HG03039 (cell line): ENCODE measurements around the gene CNTNAP2.
"Not testable (repeated sequence)": the region's sequence is repeated elsewhere in the genome, so short reads cannot be mapped to it uniquely, and the experiment has no call there.

Experiments
- ATAC-seq: cut with Tn5 transposase; IDR thresholded peaks from one replicate; pipeline ENCODE4 v1.9.1; 2021; ENCODE audit warnings: mild to moderate bottlenecking, moderate library complexity; ENCODE audit not compliant: unreplicated experiment

The CNTNAP2 gene

DNA sequence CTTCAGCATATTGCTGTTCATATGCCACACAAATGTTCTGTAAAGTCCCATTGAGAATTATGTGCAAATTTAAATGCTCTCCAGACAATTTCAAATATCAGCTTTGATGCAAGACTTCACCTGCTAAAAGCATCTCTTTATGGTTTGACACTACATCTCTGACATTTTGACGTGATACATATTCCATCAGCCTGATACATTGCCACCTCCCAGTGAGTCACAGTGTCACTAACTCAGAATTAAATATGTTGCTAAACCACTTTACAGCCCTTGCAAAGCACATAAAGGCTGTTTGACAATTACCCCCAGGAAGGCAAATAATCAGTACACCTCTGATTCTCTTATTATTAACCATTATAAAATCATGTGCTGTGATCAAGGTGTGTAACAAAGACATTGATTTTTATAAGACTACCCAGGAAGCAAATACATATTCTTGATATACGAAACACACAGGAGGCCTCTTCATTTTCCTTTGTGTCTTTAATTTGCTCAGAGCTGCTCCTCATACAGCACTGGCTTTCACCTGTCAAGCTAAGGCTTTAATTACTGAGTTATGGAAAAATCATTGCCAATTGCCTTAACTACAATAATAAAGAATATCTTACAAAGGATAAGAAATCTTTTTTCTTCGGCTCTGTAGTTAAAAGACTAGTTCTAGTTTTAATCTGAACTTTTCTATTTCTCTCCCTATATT lies 1926.5 kb downstream of the CNTNAP2 start:
- no peak for ATAC-seq

GRCh38 chr7:148044173-148044572 lies 1927.6 kb downstream of the CNTNAP2 start:
- no peak for ATAC-seq

- ATAC-seq: no peak
Measured at GRCh38 chr7:148045521-148045920, 1928.9 kb downstream of the CNTNAP2 start.

DNA sequence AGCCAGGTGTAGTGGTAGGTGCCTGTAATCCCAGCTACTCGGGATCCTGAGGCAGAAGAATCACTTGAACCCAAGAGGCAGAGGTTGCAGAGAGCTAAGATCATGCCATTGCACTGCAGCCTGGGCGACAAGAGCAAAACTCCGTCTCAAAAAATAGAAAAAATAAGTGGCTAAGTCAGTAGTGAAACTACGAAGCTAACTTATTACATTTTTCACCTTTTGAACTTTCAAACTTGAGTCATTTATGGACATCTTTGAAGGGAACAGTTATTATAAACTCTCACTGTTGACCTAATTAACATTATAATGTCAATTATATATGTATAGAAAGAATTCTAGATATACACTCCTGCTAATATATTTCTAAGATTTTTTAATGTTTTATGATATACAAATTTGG lies 1932.5 kb downstream of the CNTNAP2 start:
- ATAC-seq: no peak

DNA sequence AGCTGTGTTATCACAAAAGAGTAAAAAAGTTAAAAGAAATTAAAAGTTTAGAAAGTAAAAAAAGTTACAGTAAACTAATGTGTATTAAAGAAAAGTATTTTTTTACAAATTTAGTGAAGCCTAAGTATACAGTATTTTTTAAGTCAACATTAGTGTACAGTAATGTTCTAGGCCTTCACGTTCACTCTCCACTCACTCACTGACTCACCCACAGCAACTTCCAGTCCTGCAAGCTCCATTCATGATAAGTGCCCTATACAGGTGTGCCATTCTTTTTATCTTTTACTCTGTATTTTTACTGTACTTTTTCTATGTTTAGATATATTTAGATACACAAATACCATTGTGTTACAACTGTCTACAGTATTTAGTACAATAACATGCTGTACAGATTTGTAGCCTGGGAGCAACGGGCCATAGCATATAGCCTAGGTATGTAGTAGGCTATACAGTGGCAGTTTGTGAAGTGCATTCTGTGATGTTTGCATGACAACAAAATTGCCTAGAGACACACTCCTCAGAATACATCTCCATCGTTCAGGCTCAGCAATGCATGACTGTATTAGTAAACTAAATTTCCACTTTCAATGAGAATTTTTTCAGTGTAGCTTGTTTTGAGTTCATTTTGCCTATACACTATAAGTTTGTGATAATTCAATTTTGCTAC lies 1934.0 kb downstream of the CNTNAP2 start:
- no peak for ATAC-seq

GRCh38 chr7:148056406-148056805 lies 1939.8 kb downstream of the CNTNAP2 start:
- ATAC-seq: no peak

GRCh38 chr7:148058092-148058491 lies 1941.5 kb downstream of the CNTNAP2 start:
- ATAC-seq: no peak

GRCh38 chr7:148058753-148059152 lies 1942.2 kb downstream of the CNTNAP2 start:
- ATAC-seq: no peak

- no peak for ATAC-seq
Measured at GRCh38 chr7:148060724-148061123, 1944.1 kb downstream of the CNTNAP2 start.

DNA sequence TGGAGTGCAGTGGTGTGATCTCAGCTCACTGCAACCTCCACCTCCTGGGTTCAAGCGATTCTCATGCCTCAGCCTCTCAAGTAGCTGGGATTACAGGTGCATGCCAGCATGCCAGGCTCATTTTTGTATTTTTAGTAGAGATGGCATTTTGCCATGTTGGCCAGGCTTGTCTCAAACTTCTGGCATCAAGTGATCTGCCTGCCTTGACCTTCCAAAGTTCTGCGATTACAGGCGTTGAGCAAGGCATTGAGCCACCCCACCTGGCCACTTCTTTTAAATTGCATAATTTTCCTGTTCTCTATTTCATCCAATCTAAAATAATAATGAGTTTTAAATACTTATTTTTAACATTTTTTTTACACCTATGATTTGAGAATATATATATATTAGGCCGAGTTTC lies 1961.5 kb downstream of the CNTNAP2 start:
- ATAC-seq: not testable (repeated sequence)

GRCh38 chr7:148079206-148080080 lies 1962.8 kb downstream of the CNTNAP2 start:
- ATAC-seq: no peak

DNA sequence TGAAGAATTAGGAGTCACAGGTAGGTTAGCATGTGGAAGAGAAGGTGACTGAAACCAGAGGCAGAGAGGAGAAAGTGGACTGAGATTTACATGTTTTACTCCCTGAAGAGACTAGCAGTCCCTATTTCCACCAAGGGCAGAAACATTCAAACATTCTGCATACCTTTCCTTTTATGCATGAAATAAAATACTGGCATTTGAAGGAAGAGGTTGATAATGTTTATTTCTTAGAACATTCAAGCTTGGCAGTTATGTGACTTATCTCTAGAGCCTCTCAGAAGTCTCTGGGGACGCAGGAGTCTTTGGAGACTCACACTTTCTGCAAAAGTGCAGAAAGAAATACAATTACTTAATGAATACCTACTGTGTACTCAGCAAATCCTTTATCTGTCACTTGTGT lies 1966.8 kb downstream of the CNTNAP2 start:
- no peak for ATAC-seq

DNA sequence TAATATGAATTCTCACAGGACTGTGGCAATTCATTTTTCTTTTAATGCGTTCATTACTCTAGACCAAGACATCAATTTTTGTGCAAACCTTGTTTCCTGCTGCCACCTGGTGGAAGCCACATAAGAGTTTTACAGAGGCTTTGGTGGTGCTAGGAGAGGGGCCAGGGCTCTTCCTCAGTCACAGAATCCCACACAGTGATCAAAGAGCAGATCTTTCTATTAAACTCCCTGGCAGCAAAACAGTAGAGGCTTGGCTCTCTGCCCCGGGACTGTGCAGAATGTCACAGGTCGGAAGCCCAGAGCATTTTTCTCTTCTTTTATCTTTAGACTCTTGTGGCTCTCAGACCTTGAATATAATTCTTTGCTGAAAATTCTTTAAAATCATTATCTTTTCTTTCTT lies 1967.5 kb downstream of the CNTNAP2 start:
- ATAC-seq: no peak

DNA sequence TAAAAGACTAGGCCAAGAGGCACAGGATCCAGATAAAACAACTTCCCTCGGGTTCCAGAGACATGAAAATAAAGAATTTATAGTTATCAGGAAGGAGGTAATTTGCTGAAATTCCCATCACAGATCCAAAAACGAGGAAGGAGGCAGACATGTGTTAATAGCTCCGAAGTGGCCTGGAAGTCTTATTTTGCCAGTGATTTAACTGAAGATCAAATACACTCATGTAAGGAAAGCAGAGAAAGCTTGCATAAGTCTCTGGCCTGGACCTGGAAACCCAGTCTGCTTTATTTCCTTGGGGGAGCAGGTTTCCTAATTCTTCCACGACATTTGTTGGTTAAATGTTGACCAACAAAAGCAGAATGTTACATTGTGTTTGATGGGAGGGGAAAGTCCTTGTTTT lies 1975.3 kb downstream of the CNTNAP2 start:
- no peak for ATAC-seq

DNA sequence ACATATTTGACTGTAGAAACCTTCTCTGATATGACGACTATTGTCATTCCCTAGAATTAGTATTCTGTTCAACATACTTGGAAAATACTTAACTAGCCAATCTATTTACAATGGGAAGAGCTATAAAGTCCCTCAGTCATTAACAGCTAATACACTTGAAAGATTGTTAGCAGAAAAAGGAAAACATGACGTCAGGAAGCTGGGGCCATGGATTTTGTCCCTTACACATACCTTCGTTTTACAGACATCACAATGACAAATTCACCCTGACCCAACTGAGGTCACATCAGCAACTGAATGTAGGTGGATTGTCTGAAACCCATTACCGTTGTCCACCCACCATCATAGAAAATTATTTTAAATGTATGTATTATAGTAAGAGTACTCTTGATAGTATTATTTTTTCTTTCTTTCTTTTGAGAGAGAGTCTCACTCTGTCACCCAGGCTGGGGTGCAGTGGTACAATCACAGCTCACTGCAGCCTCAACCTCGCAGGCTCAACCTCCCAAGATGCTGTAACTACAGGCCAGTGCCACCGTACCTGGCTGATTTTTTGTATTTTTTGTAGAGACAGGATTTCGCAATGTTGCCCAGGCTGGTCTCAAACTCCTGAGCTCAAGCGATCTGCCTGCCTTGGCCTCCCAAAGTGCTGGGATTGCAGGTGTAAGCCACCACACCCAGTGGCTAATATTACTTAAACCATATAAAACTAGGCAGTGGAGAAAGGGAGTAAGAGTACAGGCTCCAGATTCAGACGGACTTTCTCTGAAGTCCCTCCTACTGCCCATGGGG lies 1977.0 kb downstream of the CNTNAP2 start:
- no peak for ATAC-seq

DNA sequence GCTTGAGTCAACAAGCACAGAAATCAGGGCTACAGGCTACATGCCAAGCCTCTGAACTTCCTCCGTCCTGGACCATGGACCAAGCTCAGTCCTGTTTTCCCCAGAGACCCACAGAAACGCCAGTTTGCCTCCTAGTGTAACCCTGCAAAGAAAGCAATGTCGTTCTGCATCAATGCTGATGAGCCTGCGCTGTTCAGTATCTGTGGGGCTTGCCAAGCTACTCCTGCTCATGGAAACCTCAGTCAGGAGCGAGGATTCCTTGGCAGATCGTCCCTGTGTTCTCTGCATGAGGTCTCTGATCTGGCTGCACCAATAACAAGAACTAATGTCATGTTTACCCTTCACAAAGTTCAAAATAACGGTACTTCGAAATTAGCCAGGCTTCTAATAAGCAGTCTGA lies 1978.5 kb downstream of the CNTNAP2 start:
- no peak for ATAC-seq

DNA sequence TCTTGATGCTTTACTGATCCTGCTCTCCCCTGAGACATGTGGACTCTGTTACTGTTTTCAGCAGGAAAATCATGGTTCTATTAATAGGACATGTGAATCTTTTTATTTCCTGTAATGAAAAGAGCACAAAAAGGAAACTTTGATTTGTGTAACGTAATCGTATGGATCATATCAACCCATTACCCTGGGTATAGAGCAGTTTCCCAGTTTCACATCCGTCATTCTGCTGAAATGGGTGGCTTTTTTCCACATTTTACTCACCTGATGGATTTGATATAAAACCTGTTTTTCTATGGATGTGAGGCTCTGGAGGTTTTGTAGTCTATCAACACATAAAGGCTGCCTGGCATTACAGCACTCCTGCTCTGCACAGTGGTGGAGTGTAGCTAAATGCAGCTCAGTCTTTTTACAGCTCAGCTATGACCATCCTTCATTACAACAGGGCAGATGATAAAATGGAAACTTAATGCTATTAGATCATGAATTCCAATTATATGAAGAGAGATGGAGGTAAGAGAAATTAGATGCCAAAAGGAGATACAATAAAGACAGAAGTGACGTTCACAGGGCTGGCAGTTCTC lies 1987.6 kb downstream of the CNTNAP2 start:
- ATAC-seq: no peak

GRCh38 chr7:148104924-148105323 lies 1988.3 kb downstream of the CNTNAP2 start:
- no peak for ATAC-seq

DNA sequence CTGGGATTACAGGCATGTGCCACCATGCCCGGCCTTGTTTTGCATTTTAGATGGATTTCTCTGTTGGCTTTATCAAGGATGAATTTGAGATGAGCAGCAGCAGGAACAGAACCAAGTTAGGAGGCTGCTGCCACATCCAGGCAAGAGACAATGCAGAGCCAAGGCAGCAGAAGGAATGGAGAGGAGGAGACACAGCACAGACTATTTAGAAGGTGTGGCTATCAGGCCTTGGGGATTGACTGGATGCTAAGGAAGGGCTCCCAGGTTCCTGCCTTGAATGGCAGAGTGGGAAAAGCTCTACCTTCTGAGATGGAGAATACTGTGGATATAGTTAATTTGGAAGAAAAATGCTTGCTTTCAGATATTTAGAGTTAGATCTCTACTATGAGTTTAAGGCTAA lies 1989.3 kb downstream of the CNTNAP2 start:
- ATAC-seq: no peak

DNA sequence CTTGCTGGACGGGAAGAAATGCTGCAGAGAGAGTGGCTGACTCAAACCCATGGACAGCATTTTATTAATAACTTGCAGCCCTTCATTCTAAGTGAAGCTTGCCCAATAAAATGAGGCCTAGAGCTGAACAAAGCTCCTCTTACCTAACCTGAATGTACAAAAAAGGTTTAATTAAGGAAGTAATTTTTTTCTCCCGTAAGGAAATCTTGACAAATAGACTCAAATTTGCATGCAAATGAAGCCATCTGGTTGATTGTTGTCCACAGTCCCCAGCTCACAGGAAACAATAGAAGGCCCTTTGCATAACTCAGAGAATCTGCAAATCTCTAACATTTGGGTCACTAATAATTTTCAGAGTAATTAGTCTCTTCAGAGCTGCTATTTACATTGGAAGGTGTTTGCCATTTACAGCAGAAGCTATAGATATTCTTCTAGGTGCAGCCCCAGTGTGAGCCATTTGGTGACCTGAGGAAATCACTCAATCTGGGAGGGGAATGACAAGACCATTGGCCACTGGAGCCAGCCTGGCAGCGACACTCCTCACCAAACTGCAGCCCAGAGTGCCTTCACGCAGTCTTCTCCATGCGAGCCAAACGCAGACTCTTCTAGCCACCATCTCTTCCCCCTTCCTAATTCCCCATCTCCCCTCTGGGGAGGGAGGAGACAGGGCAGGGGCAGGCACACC lies 1991.0 kb downstream of the CNTNAP2 start:
- no peak for ATAC-seq
